Subcutaneous adipose tissue (tissue), 4 donors: ENCODE measurements around the gene MT1M. TPM values are rescaled to one million over a fixed set of nuclear protein-coding genes. Genes with fewer than 3 reads are reported as not detected.

Source experiments
- total RNA-seq, 4 donors: library from RNA; depleted of rRNA; stranded (reverse); fragments of >200 nt; gene quantifications; one replicate each; pipeline ENCODE4 v1.1.0, GENCODE V29; 2016
- TF ChIP-seq, protein P1 (sequence below): fragments of 450-650 bp; IDR thresholded peaks from one replicate; pipeline ENCODE4 v1.5.1; 2016; ENCODE audit warnings: low read depth, mild to moderate bottlenecking, control low read depth, antibody characterized with exemption, moderate library complexity

MT1M gene
- total RNA-seq, 4 donors from 2014 or later, result 15.1 to 485 (median 52.6) TPM

- TF ChIP-seq, protein P1, sequence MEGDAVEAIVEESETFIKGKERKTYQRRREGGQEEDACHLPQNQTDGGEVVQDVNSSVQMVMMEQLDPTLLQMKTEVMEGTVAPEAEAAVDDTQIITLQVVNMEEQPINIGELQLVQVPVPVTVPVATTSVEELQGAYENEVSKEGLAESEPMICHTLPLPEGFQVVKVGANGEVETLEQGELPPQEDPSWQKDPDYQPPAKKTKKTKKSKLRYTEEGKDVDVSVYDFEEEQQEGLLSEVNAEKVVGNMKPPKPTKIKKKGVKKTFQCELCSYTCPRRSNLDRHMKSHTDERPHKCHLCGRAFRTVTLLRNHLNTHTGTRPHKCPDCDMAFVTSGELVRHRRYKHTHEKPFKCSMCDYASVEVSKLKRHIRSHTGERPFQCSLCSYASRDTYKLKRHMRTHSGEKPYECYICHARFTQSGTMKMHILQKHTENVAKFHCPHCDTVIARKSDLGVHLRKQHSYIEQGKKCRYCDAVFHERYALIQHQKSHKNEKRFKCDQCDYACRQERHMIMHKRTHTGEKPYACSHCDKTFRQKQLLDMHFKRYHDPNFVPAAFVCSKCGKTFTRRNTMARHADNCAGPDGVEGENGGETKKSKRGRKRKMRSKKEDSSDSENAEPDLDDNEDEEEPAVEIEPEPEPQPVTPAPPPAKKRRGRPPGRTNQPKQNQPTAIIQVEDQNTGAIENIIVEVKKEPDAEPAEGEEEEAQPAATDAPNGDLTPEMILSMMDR, result no peak
These were observed 22.3 kb upstream of the MT1M start for GRCh38 chr16:56610017-56610608.

DNA sequence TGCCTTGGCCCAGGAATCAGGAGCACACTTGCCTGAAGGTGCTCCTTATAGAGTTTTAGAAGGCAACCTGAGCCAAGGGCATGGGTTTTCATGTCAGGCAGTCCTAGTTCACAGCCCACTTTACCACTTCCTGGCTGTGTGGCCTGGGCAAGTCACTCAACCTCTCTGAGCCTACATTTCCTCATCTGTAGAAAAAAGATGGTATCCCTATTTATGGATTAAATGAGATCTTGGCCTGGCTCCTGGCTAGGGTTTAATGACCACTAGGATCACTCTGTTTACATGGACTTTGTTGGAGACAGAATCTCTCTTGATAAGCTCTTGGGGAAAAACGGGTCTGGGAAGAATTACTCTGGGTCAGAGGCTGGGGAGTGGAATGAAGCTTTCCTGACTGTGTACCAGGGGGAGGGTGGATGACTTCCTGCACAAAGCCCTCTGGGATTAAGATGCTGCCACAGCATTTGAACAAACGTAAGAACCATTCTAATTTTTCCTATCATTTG, 21.8 kb upstream of the MT1M start:
- TF ChIP-seq, protein P1, result no peak

GRCh38 chr16:56611281-56611833, 21.1 kb upstream of the MT1M start:
- TF ChIP-seq, protein P1, result no peak

GRCh38 chr16:56613706-56614105, 18.8 kb upstream of the MT1M start:
- TF ChIP-seq, protein P1, result no peak

DNA sequence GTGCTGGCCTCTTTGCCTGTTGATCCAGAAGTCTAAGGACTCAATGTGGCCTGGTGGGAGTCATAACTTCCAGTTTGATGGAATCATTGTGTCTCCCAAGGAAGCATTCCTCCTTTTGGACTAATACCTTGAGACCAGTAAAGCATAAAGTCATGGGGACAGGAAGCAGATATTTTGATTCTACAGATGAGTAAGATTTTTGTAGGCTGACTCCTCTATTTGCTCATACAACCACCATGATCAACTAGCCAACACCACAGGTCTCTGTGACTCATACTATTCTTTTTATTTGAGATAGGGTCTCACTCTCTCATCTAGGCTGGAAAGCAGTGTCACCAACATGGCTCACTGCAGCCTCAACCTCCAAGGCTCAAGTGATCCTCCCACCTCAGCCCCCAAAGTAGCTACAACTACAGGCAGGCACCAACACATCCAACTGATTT, 17.9 kb upstream of the MT1M start:
- TF ChIP-seq, protein P1, result no peak

GRCh38 chr16:56615353-56615752, 17.1 kb upstream of the MT1M start:
- TF ChIP-seq, protein P1, result no peak

- TF ChIP-seq, protein P1, result no peak
These were observed 15.7 kb upstream of the MT1M start for GRCh38 chr16:56616608-56617211.
